IPS-18a (cell line): ENCODE results near the gene CNN3.

Experiments
- H3K27ac ChIP-seq: one replicate; pipeline ENCODE4 v1.5.1; 2013; ENCODE audit warnings: low read length
- H3K27me3 ChIP-seq: one replicate; pipeline ENCODE4 v1.6.1; 2013; ENCODE audit warnings: mild to moderate bottlenecking, low read length; ENCODE audit not compliant: control insufficient read depth, insufficient read depth
- H3K36me3 ChIP-seq: one replicate; pipeline ENCODE4 v1.6.1; 2013; ENCODE audit warnings: low read depth, low read length; ENCODE audit not compliant: control insufficient read depth
- H3K4me1 ChIP-seq: one replicate; pipeline ENCODE4 v1.6.1; 2013; ENCODE audit warnings: low read depth, low read length; ENCODE audit not compliant: control insufficient read depth
- H3K4me3 ChIP-seq: one replicate; pipeline ENCODE4 v1.5.1; 2013; ENCODE audit warnings: low read length
- H3K9ac ChIP-seq: one replicate; pipeline ENCODE4 v1.6.1; 2013; ENCODE audit warnings: mild to moderate bottlenecking, low read length, moderate library complexity
- H3K9me3 ChIP-seq: one replicate; pipeline ENCODE4 v1.6.1; 2013; ENCODE audit warnings: low read depth, low read length; ENCODE audit not compliant: control insufficient read depth

The CNN3 gene

DNA sequence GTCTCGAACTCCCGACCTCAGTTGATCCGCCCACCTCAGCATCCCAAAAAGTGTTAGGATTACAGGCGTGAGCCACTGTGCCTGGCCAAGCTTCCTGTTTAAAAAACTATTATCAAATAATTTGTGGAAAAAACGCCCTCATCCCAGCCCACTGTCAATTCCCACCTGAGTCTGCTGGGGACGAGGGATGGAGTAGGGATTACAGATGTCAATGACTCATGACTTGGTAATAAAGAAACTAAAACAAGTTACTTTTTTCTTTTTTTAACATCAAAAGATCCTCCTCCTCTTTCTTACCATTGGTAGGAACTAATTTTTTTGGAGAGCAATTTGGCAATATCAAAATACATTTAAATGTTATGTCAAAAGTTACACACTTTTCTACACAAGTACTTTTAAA lies 9.7 kb downstream of the CNN3 start:
- Histone ChIP-seq H3K4me3 (no peak overlapping the region), H3K36me3 (no peaks in the 10 kb centered on the region), H3K27ac (no peak overlapping the region), H3K9me3 (no peaks in the 10 kb centered on the region), H3K27me3 (no peaks in the 10 kb centered on the region), H3K4me1 (peaks cover 23% of the 10 kb centered on the region), H3K9ac (no peak overlapping the region)

DNA sequence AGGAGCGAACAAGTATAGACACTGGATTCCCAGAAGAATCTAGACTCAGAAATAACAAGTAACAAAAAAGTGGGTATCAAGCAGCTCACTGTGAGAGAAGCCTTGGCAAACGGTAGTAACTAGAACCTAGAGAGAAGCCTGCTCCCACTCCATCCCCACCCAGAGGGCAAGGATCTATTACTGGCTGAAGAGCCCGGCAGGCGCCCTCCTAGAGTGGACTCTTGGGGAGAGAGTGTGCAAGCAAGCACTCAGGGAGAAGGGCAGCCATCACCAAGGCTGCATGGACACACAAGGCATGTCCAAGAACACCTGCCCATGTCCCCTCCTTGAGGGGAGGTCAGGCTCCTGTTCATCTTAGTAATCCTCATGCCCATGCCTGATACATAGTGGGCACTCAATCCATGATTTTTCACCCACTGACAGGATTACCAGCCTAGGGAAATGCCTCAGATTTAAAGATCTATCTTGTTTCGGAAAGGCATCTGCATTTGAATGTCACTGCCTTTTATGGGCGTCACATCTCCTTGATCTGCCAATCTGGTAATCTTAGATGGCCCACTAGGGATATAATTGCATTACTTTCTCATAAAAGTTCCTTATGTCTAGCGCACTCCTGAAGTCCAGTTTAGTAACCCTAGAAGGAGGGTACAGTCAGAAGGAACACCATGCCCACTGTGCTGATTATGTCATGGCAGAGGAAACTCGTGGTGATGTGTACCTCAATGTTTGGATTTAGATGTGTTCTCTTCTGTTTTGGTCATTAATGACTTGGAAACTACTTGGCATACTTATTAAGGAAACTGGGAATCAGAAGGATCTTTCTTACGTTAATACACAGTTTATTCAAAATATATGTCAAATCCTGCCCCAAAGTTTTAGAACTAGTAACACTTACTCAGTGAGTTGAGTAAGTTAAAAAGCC lies 14.4 kb downstream of the CNN3 start:
- Histone ChIP-seq H3K9ac (no peak overlapping the region), H3K9me3 (no peaks in the 10 kb centered on the region), H3K27ac (no peak overlapping the region), H3K36me3 (no peaks in the 10 kb centered on the region), H3K4me3 (no peak overlapping the region), H3K27me3 (no peaks in the 10 kb centered on the region), H3K4me1 (peaks cover 40% of the 10 kb centered on the region)

DNA sequence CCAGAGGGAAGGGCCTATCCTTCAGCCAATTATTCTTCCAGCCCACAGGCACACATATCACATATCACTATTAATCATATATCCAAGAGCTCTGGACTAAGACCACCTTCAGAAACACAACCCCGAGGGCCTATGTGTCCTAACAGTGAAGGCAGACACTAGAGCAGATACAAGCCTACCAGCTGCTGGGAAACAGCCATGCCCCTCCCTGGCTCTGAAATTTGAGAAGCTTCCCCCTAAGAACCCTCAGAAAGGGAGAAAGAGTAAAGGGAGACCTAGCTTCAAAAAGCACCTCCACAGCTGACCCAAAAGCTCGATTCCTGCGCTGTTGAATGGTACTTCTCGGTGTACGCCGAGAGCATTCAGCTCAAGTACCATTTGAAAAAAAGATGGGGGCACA lies 17.4 kb downstream of the CNN3 start:
- no peak overlapping the region for H3K27ac ChIP-seq
- H3K4me1 ChIP-seq: peaks cover 40% of the 10 kb centered on the region
- H3K4me3 ChIP-seq: no peak overlapping the region
- H3K36me3 ChIP-seq: no peaks in the 10 kb centered on the region
- no peaks in the 10 kb centered on the region for H3K27me3 ChIP-seq
- H3K9ac ChIP-seq: no peak overlapping the region
- no peaks in the 10 kb centered on the region for H3K9me3 ChIP-seq

DNA sequence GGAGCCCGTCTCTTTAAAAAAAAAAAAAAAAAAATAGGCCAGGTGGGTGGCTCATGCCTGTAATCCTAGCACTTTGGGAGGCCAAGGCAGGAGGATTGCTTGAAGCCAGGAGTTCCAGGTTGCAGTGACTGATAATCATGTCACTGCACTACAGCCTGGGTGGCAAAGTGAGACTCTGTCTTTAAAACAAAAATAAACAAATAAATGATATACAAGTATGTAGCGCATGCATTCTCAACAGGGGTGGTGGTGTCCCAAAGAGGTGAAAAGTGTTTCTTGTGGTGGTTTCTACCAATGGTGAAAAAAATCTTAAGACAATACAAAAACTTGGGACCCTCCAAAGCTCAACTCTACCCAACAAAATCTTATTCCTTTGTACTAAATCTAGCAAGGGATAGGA lies 17.9 kb downstream of the CNN3 start:
- Histone ChIP-seq H3K4me1 (peaks cover 40% of the 10 kb centered on the region), H3K27me3 (no peaks in the 10 kb centered on the region), H3K36me3 (no peaks in the 10 kb centered on the region), H3K9ac (no peak overlapping the region), H3K9me3 (no peaks in the 10 kb centered on the region), H3K4me3 (no peak overlapping the region), H3K27ac (no peak overlapping the region)

DNA sequence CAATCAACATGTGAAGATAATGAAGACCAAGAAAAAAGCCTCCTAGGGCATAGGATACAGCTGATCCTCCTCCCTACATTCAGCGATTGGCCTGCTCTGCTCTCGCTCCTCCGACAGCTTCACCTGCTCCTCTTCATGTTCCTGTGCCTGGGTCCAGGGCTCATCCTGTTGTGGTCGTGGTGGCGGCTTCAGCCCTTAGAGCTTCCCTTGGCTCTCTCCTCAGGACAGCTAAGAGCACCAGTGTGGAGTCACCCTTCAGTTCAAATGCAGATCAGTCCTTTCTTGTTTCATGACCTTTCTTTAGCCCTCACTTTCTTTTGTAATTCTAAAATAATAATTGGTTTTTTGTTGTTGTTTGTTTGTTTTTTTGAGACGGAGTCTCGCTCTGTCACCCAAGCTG lies 18.7 kb downstream of the CNN3 start:
- H3K27me3 ChIP-seq: no peaks in the 10 kb centered on the region
- H3K36me3 ChIP-seq: peaks cover 8% of the 10 kb centered on the region
- H3K4me3 ChIP-seq: no peak overlapping the region
- H3K4me1 ChIP-seq: peaks cover 40% of the 10 kb centered on the region
- H3K9me3 ChIP-seq: no peaks in the 10 kb centered on the region
- no peak overlapping the region for H3K9ac ChIP-seq
- H3K27ac ChIP-seq: no peak overlapping the region

DNA sequence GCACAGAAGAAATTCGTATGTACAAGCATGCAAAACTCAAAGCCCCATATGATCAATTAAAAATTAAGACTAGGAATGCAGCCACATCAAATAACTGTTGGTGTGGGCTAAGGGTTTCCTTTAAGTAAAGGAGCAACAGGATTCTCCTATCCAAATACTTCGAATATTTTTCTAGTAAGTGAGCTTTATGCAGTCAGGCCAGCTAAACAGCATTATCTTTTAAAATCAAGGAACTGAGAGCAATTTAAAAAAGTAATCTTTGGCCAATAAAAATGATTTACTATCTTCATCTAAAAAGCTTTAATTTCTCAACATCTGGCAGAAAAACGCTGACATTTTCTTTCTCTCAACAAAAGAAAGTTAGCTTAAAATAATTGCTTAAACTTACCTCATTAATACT lies 19.8 kb downstream of the CNN3 start:
- H3K4me1 ChIP-seq: peaks cover 29% of the 10 kb centered on the region
- no peak overlapping the region for H3K27ac ChIP-seq
- H3K36me3 ChIP-seq: peaks cover 17% of the 10 kb centered on the region
- no peaks in the 10 kb centered on the region for H3K27me3 ChIP-seq
- no peaks in the 10 kb centered on the region for H3K9me3 ChIP-seq
- no peak overlapping the region for H3K9ac ChIP-seq
- no peak overlapping the region for H3K4me3 ChIP-seq

DNA sequence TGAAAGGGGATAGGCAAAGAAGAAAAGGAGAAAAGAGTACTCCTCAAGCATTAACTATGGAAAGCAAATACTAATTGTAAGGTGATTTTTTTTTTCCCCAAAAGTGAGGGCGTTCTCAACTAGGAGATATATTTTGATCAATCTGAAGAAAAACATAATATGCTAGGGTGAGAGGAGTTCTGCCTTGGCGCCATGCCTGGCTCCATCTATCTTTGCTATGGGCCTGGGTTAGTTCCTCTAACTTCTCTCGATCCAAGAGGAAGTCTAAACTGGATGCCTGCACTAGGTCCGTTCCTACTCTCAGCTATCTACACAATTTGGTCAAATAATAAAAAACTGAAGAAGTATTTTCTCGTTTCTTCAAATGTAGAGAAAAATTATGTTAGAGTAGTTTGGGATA lies 20.5 kb downstream of the CNN3 start:
- no peak overlapping the region for H3K4me3 ChIP-seq
- no peaks in the 10 kb centered on the region for H3K27me3 ChIP-seq
- H3K27ac ChIP-seq: no peak overlapping the region
- H3K36me3 ChIP-seq: peaks cover 24% of the 10 kb centered on the region
- no peaks in the 10 kb centered on the region for H3K9me3 ChIP-seq
- H3K9ac ChIP-seq: no peak overlapping the region
- peaks cover 28% of the 10 kb centered on the region for H3K4me1 ChIP-seq

DNA sequence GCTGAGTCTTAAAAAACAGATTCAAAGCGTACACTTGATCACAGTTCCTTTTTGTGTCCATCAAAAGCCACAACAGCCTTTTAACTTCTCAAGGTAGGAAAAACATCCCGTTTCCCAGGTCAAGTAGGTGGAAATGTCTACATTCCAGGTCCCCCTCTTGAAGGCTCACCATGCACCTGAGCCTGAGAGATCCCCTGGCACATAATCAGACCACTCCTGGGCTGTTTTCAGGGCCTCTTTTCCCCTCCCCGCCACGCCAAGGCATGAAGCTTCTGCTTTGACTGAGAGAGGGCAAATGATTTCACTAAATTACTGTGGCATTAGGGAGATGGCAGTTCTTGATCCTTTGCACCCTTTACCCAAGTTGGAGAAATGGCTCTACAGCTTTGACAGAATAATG lies 21.7 kb downstream of the CNN3 start:
- Histone ChIP-seq H3K9ac (no peak overlapping the region), H3K27ac (no peak overlapping the region), H3K9me3 (no peaks in the 10 kb centered on the region), H3K27me3 (no peaks in the 10 kb centered on the region), H3K36me3 (peaks cover 34% of the 10 kb centered on the region), H3K4me3 (no peak overlapping the region), H3K4me1 (peaks cover 21% of the 10 kb centered on the region)

DNA sequence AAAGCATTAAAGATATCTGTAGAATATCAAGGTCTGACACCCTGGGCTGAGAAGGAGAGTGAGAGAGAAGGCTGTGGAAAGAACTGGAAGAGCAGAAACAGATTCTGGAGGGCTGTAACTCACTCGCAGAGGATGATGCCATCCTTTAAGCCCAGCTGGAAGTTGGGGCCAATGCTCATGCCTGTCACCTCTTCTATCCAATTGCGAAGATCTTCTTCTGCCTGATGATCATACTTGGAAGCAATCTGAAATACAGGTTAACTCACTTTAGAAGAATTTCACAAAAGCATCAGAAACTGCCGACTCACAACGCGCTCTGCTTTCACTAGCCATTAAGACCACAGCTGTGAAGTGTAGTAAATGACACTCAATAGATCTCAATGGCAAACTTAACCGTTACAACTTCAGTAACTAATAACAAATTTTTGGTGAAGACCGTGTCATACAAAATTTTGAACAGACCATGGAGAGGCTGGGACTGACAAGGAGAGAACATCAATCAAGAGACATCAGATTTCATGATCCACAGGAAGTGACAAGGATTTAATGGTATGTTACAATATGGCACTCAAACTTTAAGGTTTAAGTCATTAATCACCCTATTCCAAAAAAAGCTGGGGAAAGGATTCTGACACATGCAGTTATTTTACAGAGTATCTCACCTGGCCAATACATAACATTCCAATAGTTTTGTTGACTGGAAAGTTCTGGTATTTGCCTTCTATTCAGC lies 23.5 kb downstream of the CNN3 start:
- H3K27me3 ChIP-seq: no peaks in the 10 kb centered on the region
- no peak overlapping the region for H3K27ac ChIP-seq
- H3K9ac ChIP-seq: no peak overlapping the region
- H3K4me3 ChIP-seq: no peak overlapping the region
- peaks cover 10% of the 10 kb centered on the region for H3K4me1 ChIP-seq
- peaks cover 52% of the 10 kb centered on the region for H3K36me3 ChIP-seq
- no peaks in the 10 kb centered on the region for H3K9me3 ChIP-seq

DNA sequence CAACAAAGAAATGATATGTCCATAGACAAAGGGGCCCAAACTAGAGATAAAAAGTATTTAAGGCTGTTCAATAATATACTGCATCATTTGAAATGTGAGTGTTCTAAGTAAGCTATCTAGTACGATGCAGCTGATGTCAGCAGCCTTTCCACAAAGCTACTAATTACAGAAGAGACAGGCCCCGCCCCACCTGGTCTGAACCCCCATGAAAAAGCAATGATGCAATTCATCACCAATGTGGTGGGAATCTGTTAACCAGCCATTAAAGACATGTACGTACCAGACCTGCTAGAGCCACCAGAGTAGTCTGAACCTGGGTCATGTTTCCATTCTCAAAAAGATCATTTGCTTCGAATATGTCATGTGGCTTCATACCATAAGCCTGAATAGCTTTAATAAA lies 25.1 kb downstream of the CNN3 start:
- Histone ChIP-seq H3K4me1 (peaks cover 4% of the 10 kb centered on the region), H3K4me3 (no peak overlapping the region), H3K9ac (no peak overlapping the region), H3K27me3 (no peaks in the 10 kb centered on the region), H3K36me3 (peaks cover 68% of the 10 kb centered on the region), H3K9me3 (no peaks in the 10 kb centered on the region), H3K27ac (no peak overlapping the region)

DNA sequence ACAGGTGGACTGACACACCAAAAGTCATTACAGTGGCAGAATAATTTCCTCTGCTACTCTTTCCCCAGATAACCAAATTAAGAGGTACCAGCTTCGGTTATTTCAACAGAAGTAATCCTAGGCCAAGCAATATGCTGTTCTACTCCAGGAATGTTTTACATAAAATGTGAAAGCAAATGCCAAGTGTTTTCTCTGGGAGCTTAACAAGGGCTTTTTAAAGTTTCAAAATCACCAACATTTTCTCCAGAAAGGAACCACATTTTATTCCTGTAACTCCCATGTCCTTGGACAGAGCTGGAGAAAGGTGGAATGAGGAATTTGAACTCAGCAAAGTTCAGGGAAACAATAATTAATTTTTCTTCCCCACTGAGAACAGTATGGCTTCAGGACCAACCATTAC lies 27.2 kb downstream of the CNN3 start:
- Histone ChIP-seq H3K9ac (no peak overlapping the region), H3K36me3 (peaks cover 84% of the 10 kb centered on the region), H3K27ac (no peak overlapping the region), H3K9me3 (no peaks in the 10 kb centered on the region), H3K4me1 (peaks cover 7% of the 10 kb centered on the region), H3K27me3 (no peaks in the 10 kb centered on the region), H3K4me3 (no peak overlapping the region)
